Muscle layer of duodenum (tissue), 2 donors: ENCODE results near the gene SORCS2.

ENCODE experiments used
- H3K27ac ChIP-seq: one replicate; pipeline ENCODE4 v1.7.0; 2013; ENCODE audit warnings: mild to moderate bottlenecking, low read length
- H3K27me3 ChIP-seq: one replicate; pipeline ENCODE4 v1.7.0; 2013; ENCODE audit warnings: low read depth, mild to moderate bottlenecking, control low read depth, low read length
- H3K36me3 ChIP-seq, 2 donors: one replicate each; pipeline ENCODE4 v1.7.0; 2013; ENCODE audit warnings: low read length in 2 of 2, control low read depth in 1 of 2, mild to moderate bottlenecking in 1 of 2; ENCODE audit not compliant: insufficient read depth in 2 of 2, control insufficient read depth in 1 of 2
- H3K4me1 ChIP-seq, 2 donors: one replicate each; pipeline ENCODE4 v1.7.0; 2013; ENCODE audit warnings: low read length in 2 of 2, mild to moderate bottlenecking in 2 of 2, control low read depth in 1 of 2, moderate library complexity in 1 of 2; ENCODE audit not compliant: insufficient read depth in 2 of 2, control insufficient read depth in 1 of 2
- H3K4me3 ChIP-seq, 2 donors: one replicate each; pipeline ENCODE4 v1.7.0; 2013; ENCODE audit warnings: low read length in 2 of 2, low read depth in 1 of 2, mild to moderate bottlenecking in 1 of 2
- H3K9me3 ChIP-seq, 2 donors: one replicate each; pipeline ENCODE4 v1.7.0; 2013; ENCODE audit warnings: low read length in 2 of 2, control low read depth in 1 of 2, mild to moderate bottlenecking in 1 of 2; ENCODE audit not compliant: control insufficient read depth in 1 of 2
- donor health status: healthy.

The SORCS2 gene

DNA sequence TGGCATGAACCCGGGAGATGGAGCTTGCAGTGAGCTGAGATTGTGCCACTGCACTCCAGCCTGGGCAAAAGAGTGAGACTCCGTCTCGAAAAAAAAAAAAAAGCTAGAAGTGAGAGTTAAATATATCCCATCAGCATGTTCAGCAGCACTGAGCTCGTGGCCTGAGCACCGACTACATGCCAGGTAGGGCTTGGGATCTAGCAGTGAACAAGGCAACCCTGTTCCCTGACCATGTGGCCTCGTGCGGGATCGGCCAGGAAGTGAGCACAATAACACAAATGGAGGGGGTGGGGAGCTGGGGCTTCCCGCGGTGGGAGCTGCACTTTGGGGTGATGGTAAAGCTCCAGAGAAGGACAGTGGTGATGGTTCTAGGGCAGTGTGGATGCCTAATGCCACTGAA lies 436.1 kb downstream of the SORCS2 start:
- H3K4me3 ChIP-seq = no peak overlapping the region
- peaks cover 0 to 9% of the 10 kb centered on the region in 2 donors for H3K4me1 ChIP-seq
- H3K36me3 ChIP-seq = no peaks in the 10 kb centered on the region
- peaks cover 4% of the 10 kb centered on the region for H3K27me3 ChIP-seq
- H3K27ac ChIP-seq = no peak overlapping the region
- no peaks in the 10 kb centered on the region for H3K9me3 ChIP-seq

DNA sequence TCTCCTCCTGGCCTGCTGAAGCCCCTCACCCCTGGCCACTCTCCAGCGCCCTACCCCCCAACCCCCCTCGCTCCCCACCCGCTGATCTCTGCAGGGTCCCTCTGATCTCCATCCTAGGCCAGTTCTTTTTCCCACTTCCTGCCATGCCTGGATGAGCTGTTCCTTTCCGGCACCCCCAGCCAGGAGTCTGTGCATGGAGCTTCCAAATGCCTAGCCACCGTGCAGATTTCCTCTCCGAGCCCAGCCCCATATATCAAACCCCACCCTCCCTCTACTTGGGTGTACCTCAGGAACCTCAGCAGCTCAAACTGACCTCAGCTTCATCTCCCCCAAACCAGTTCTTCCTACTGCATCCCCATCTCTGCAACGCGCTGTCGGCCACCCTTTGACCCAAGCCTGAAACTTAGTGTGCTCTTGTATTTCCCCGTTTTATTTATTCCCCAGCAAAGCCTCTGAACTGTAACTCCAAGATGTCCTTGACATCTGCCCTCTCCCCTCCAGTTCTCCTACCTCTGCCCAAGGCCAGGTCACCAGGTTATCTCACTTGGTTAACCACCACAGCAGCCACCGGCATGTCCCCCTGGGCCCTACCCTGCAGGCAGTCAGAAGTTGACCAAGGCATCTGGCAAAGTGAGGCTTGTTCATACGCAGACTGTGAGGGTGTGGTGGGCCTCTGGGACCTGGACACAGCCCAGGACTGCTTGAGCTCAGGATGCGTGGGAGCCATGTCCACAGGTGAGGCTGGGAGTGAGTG lies 437.3 kb downstream of the SORCS2 start:
- Histone ChIP-seq H3K9me3 (no peaks in the 10 kb centered on the region), H3K27ac (no peak overlapping the region), H3K4me3 (no peak overlapping the region), H3K36me3 (no peaks in the 10 kb centered on the region), H3K4me1 (peaks cover 0 to 9% of the 10 kb centered on the region in 2 donors), H3K27me3 (peaks cover 4% of the 10 kb centered on the region)

DNA sequence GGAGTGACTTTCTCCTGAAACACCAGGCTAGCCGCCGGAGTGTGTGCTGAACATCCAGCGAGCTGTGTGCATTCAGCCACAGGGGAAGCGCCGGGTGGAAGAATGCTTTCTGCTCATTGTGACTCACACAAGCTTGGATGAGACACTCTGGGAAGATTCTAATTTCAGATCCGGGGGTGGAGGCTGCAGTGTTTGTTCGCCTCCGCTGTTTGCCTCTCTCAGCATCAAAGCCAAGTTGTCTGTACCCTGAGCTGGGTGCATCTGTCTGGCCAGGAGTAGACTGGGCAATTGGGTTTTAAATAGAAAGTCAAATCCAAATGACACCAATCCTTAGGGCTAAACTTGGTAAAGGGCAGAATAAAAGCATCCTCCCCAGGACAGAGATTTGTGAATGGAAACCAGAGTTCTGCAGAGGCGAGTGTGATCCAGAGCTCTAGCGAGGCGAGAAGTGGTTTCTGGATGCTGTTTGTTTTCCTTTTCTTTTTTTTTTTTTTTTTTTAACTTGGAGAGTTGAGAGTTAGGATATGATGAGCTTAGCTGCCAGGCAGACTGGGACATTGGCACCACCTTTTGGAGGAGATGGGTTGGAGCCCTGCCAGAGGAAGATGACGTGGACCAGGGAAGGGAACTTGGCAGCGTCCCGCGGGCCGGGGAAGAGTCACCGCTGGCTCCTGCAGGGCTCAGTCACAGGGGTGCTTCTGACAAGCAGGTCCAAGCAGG lies 438.4 kb downstream of the SORCS2 start:
- H3K4me1 ChIP-seq = peaks cover 0 to 9% of the 10 kb centered on the region in 2 donors
- peaks cover 4% of the 10 kb centered on the region for H3K27me3 ChIP-seq
- peak overlapping the region in 1 of 2 donors; percentile 37 for H3K4me3 ChIP-seq
- no peaks in the 10 kb centered on the region for H3K9me3 ChIP-seq
- H3K36me3 ChIP-seq = no peaks in the 10 kb centered on the region
- no peak overlapping the region for H3K27ac ChIP-seq

- peak overlapping the region in 1 of 2 donors; percentile 37 for H3K4me3 ChIP-seq
- no peaks in the 10 kb centered on the region for H3K36me3 ChIP-seq
- H3K27me3 ChIP-seq = peaks cover 8% of the 10 kb centered on the region
- H3K27ac ChIP-seq = no peak overlapping the region
- no peaks in the 10 kb centered on the region for H3K9me3 ChIP-seq
- H3K4me1 ChIP-seq = peaks cover 0 to 9% of the 10 kb centered on the region in 2 donors
Observed at GRCh38 chr4:7631288-7632014, 439.1 kb downstream of the SORCS2 start.

DNA sequence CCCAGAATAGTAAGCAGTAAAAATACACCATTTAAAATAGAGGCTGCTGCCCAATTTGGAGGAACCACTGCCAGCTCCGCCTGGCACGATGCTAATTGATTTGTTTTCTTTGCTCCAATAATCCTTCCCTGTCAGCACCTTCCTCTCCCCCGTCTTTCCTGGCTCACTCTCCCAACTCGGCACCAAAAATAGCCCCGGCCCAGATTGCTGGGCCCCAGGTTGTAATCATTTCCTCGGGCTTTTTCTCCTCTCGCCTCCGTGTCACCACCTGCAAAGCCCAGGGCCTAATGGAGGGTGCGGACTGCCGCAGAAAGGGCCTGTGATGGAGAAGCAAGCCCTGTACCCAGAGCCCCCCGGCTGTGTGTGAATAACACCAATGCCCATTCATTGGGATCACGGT lies 440.0 kb downstream of the SORCS2 start:
- no peaks in the 10 kb centered on the region for H3K36me3 ChIP-seq
- H3K9me3 ChIP-seq = no peaks in the 10 kb centered on the region
- H3K4me3 ChIP-seq = no peak overlapping the region
- peaks cover 8% of the 10 kb centered on the region for H3K27me3 ChIP-seq
- no peak overlapping the region for H3K27ac ChIP-seq
- peaks cover 0 to 9% of the 10 kb centered on the region in 2 donors for H3K4me1 ChIP-seq

DNA sequence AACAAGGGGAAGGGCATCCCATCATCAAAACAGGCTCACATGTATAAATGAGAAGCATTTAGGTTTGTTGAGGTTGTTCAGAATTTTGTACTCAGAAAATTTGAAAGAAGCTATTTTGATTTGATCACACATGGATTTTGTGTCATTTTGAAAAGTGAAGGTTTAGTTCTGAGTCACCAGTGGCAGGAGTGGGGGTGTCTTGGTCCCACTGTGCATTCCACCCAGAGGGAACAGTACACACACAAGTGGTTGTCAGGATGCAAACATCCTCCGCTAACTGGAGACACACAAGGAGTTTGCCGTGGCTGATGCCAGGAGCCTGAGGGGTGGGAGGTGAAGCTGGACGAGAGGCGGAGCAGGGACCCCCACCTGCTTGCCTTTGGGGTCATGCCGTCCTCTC lies 440.6 kb downstream of the SORCS2 start:
- H3K27ac ChIP-seq = no peak overlapping the region
- peaks cover 8% of the 10 kb centered on the region for H3K27me3 ChIP-seq
- H3K36me3 ChIP-seq = no peaks in the 10 kb centered on the region
- H3K9me3 ChIP-seq = no peaks in the 10 kb centered on the region
- H3K4me3 ChIP-seq = no peak overlapping the region
- H3K4me1 ChIP-seq = peaks cover 0 to 9% of the 10 kb centered on the region in 2 donors

DNA sequence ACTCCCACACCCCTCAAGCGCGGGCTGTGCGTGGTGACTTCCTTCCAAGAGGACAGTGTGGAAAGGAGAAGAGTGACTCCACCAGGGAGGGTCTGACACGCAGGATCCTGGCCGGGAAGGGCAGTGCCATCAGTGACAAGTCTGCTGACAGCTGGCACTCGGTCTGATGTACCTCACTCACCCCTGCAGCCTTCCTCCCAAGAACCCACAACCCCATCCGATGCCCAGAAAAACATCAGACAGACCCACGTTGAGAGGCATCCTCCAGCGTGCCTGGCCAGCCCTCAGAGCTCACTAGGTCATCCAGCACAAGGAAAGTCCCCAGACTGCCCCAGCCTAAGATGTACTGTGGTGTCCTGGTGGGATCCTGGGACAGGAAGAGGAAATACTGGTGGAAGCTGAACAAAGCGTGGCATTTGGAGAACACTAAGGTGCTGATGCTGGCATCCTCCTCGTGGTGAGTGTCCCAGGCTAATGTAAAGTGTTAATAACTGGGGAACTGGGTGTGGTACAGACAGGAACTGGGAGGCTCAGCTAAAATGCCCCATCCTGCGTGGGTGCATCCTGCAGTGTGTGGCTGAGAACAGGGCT lies 442.4 kb downstream of the SORCS2 start:
- Histone ChIP-seq H3K9me3 (no peaks in the 10 kb centered on the region), H3K36me3 (peaks cover 0 to 5% of the 10 kb centered on the region in 2 donors), H3K4me1 (peaks cover 0 to 9% of the 10 kb centered on the region in 2 donors), H3K4me3 (no peak overlapping the region), H3K27me3 (peaks cover 8% of the 10 kb centered on the region), H3K27ac (no peak overlapping the region)

GRCh38 chr4:7635445-7636239 lies 443.3 kb downstream of the SORCS2 start:
- H3K27ac ChIP-seq = no peak overlapping the region
- H3K4me3 ChIP-seq = no peak overlapping the region
- H3K36me3 ChIP-seq = peaks cover 0 to 5% of the 10 kb centered on the region in 2 donors
- H3K4me1 ChIP-seq = peaks cover 0 to 9% of the 10 kb centered on the region in 2 donors
- H3K9me3 ChIP-seq = no peaks in the 10 kb centered on the region
- peaks cover 8% of the 10 kb centered on the region for H3K27me3 ChIP-seq

DNA sequence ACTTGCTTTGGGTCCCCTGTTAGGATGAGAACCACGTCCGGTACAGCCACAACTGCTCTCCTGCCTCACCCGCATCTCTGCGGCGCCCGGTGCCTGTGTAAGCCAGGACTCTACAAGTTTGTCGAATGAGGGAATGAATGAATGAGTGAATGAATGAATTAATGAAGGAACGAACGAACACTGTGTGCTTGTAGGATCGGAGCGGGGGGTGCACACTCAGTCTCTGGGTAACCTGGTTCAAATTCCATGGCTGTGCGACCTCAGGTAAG lies 443.8 kb downstream of the SORCS2 start:
- Histone ChIP-seq H3K4me3 (no peak overlapping the region), H3K4me1 (peaks cover 0 to 6% of the 10 kb centered on the region in 2 donors), H3K36me3 (peaks cover 0 to 5% of the 10 kb centered on the region in 2 donors), H3K9me3 (no peaks in the 10 kb centered on the region), H3K27me3 (peaks cover 8% of the 10 kb centered on the region), H3K27ac (no peak overlapping the region)

GRCh38 chr4:7637139-7637538 lies 444.8 kb downstream of the SORCS2 start:
- Histone ChIP-seq H3K27ac (no peak overlapping the region), H3K4me1 (no peaks in the 10 kb centered on the region), H3K36me3 (peaks cover 0 to 5% of the 10 kb centered on the region in 2 donors), H3K9me3 (no peaks in the 10 kb centered on the region), H3K4me3 (no peak overlapping the region), H3K27me3 (peaks cover 4% of the 10 kb centered on the region)
